ENCODE data around the gene OGFR. TPM values are rescaled to one million over a fixed set of nuclear protein-coding genes. Genes with fewer than 3 reads are reported as not detected.

The OGFR gene
- polyA plus RNA-seq, 3 donors, result 47.8 to 114 (median 79.3) TPM

GRCh38 chr20:62780204-62780603, 24.4 kb upstream of the OGFR start:
- no peaks in the 10 kb centered on the region for H3K36me3 Mint-ChIP-seq
- H4K20me1 ChIP-seq (ENCODE audit: insufficient read depth, low read length), result no peaks in the 10 kb centered on the region
- intact Hi-C loops (cut with micrococcal nuclease), result loop anchor here in 1 of 2 donors (2.0 kb wide), 1 partner anchor 31 kb away; no protein-coding TSS in a partner anchor
- no peak overlapping the region for H3K4me2 ChIP-seq (replicated peaks; ENCODE audit: extremely low read depth, low read length, poor library complexity, severe bottlenecking)
- H2AFZ ChIP-seq (ENCODE audit: insufficient read depth, low read depth, low read length, poor library complexity, severe bottlenecking), result no peak overlapping the region
- H3K27me3 Mint-ChIP-seq (ENCODE audit: low read depth in 3 of 3), result peaks cover 0 to 7% (median 3%) of the 10 kb centered on the region in 3 donors
- no peaks in the 10 kb centered on the region for H3K27me3 ChIP-seq (ENCODE audit: control insufficient read depth in 2 of 2, insufficient read depth in 2 of 2, low read length in 2 of 2)
- DNase-seq, result no peak
- no peak overlapping the region for H3K27ac Mint-ChIP-seq
- H3K4me1 Mint-ChIP-seq, result peaks cover 30% of the 10 kb centered on the region
- H3K79me2 ChIP-seq (ENCODE audit: insufficient read depth, low read length), result no peaks in the 10 kb centered on the region
- no peaks in the 10 kb centered on the region for H3K36me3 ChIP-seq (replicated peaks in 1 of 2; ENCODE audit: control insufficient read depth in 1 of 2, insufficient read depth in 2 of 2, low read length in 2 of 2)
- WGBS (ENCODE audit: insufficient coverage), result 89% methylated on average over 16 of the region's 20 CpGs
- H3K4me1 ChIP-seq (ENCODE audit: control insufficient read depth in 1 of 2, insufficient read depth in 2 of 2, low read length in 2 of 2), result peaks cover 25 to 27% of the 10 kb centered on the region in 2 donors
- H3K27ac ChIP-seq (ENCODE audit: low read depth in 1 of 2, low read length in 2 of 2), result no peak overlapping the region
- TF ChIP-seq CTCF (IDR thresholded peaks at IDR 0.05), result no peak
- no peak overlapping the region for H3K9ac ChIP-seq (ENCODE audit: insufficient read depth, low read length, poor library complexity, severe bottlenecking)
- no peaks in the 10 kb centered on the region for H3K9me3 ChIP-seq (replicated peaks in 1 of 2; ENCODE audit: control insufficient read depth in 1 of 2, insufficient read depth in 1 of 2, low read length in 2 of 2)
- H3K9me3 Mint-ChIP-seq, result peaks cover 0 to 5% (median 2%) of the 10 kb centered on the region in 7 donors
- H3K4me3 Mint-ChIP-seq, result no peak overlapping the region
- H3K4me3 ChIP-seq (replicated peaks in 1 of 3; ENCODE audit: low read depth in 2 of 3, low read length in 3 of 3), result no peak overlapping the region

- Mint-ChIP-seq H3K27ac (no peak overlapping the region), H3K27me3 (ENCODE audit: low read depth in 3 of 3) (peaks cover 0 to 7% (median 3%) of the 10 kb centered on the region in 3 donors), H3K9me3 (peaks cover 0 to 5% (median 2%) of the 10 kb centered on the region in 7 donors), H3K36me3 (no peaks in the 10 kb centered on the region), H3K4me3 (no peak overlapping the region), H3K4me1 (peaks cover 25% of the 10 kb centered on the region)
- intact Hi-C loops (cut with micrococcal nuclease), result loop anchor here in 1 of 2 donors (2.0 kb wide), 1 partner anchor 32 kb away; no protein-coding TSS in a partner anchor
- Histone ChIP-seq H3K9me3 (replicated peaks in 1 of 2; ENCODE audit: control insufficient read depth in 1 of 2, insufficient read depth in 1 of 2, low read length in 2 of 2) (no peaks in the 10 kb centered on the region), H3K79me2 (ENCODE audit: insufficient read depth, low read length) (no peaks in the 10 kb centered on the region), H3K9ac (ENCODE audit: insufficient read depth, low read length, poor library complexity, severe bottlenecking) (no peak overlapping the region), H3K27me3 (ENCODE audit: control insufficient read depth in 2 of 2, insufficient read depth in 2 of 2, low read length in 2 of 2) (no peaks in the 10 kb centered on the region), H3K4me3 (replicated peaks in 1 of 3; ENCODE audit: low read depth in 2 of 3, low read length in 3 of 3) (no peak overlapping the region), H3K36me3 (replicated peaks in 1 of 2; ENCODE audit: control insufficient read depth in 1 of 2, insufficient read depth in 2 of 2, low read length in 2 of 2) (no peaks in the 10 kb centered on the region), H3K27ac (ENCODE audit: low read depth in 1 of 2, low read length in 2 of 2) (no peak overlapping the region), H3K4me1 (ENCODE audit: control insufficient read depth in 1 of 2, insufficient read depth in 2 of 2, low read length in 2 of 2) (peaks cover 20 to 22% of the 10 kb centered on the region in 2 donors), H2AFZ (ENCODE audit: insufficient read depth, low read depth, low read length, poor library complexity, severe bottlenecking) (no peak overlapping the region), H3K4me2 (replicated peaks; ENCODE audit: extremely low read depth, low read length, poor library complexity, severe bottlenecking) (no peak overlapping the region), H4K20me1 (ENCODE audit: insufficient read depth, low read length) (no peaks in the 10 kb centered on the region)
- WGBS (ENCODE audit: insufficient coverage), result 87% methylated on average over 17 of the region's 17 CpGs
- no peak for DNase-seq
- no peak for TF ChIP-seq CTCF (IDR thresholded peaks at IDR 0.05)
Measured at GRCh38 chr20:62780696-62781095, 23.9 kb upstream of the OGFR start.
